ENCODE results near the gene OR4C13.

GRCh38 chr11:49995565-49995964, 43.4 kb downstream of the OR4C13 start:
- TF ChIP-seq POLR2AphosphoS5 (IDR thresholded peaks at IDR 0.05; ENCODE audit: low read depth, low read length) (no peak), POLR2A (IDR thresholded peaks at IDR 0.05; ENCODE audit: low read depth, low read length) (no peak)

Data from GM12892 (cell line).